HG03432 (cell line): ENCODE data around the gene HGFAC.

Experiments used
- ATAC-seq: cut with Tn5 transposase; IDR thresholded peaks from one replicate; pipeline ENCODE4 v1.9.1; 2021; ENCODE audit warnings: mild to moderate bottlenecking, moderate library complexity; ENCODE audit not compliant: unreplicated experiment

The HGFAC gene

GRCh38 chr4:3472411-3473141 lies 30.8 kb downstream of the HGFAC start:
- no peak for ATAC-seq

DNA sequence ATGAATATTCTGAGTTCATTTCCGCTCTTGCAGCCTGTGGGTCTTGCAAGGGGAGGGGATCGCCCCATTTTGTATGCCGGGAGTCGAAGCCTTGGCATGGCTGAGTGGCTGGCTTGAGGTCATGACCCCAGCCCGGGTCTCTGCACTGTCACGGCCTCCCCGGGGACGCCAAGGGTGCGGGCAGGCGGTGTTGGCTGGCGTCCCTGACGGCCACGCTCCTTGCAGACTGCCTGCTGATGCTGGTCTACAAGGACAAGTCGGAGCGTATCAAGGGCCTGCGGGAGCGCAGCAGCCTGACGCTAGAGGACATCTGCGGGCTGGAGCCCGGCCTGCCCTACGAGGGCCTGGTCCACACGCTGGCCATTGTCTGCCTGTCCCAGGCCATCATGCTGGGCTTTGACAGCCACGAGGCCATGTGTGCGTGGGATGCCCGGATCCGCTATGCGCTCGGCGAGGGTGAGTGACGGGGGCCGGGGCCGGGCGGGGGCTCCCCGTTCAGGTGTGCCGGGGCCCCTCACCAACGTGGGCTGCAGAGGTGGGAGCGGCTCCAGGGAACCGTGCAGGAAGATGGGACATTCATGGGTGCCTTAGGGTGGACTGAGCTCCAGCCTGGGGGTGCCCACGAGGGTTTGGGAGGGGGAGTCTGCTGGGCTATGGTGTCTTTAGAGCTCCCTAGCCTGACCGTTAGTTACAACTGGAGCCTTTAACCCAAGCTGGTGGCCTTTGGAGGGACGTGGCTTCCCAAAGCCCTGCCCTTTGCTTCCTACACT lies 31.6 kb downstream of the HGFAC start:
- ATAC-seq: no peak

DNA sequence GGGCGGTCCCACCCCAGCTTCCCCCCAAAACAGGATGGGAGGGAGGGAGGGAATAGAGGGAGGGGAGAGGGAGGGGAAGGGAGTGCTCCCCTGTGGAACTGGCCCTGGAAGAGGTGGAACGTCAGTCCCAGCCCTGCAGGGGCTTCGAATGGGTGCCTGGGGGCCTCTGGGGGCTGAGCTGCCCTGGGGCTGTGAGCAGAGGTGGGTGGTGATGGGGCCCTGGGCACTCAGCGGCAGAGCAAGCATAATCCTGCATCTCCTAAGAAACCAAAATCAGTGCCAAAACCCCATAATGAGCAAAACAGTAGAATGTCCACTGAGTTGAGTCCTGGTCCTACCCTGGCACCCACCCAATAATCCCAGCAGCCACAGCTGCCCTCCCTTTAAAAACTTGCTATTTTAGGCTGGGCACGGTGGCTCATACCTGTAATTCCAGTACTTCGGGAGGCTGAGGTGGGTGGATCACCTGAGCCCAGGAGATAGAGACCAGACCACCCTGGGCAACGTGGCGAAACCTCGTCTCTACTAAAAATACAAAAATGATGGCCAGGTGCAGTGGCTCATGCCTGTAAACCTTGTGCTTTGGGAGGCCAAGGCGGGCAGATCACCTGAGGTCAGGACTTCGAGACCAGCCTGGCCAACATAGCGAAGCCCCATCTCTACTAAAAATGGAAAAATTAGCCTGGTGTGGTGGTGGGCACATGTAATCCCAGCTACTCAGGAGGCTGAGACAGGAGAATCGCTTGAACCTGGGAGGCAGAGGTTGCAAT lies 32.4 kb downstream of the HGFAC start:
- no peak for ATAC-seq

- no peak for ATAC-seq
These were observed 33.4 kb downstream of the HGFAC start for GRCh38 chr4:3475041-3475712.

DNA sequence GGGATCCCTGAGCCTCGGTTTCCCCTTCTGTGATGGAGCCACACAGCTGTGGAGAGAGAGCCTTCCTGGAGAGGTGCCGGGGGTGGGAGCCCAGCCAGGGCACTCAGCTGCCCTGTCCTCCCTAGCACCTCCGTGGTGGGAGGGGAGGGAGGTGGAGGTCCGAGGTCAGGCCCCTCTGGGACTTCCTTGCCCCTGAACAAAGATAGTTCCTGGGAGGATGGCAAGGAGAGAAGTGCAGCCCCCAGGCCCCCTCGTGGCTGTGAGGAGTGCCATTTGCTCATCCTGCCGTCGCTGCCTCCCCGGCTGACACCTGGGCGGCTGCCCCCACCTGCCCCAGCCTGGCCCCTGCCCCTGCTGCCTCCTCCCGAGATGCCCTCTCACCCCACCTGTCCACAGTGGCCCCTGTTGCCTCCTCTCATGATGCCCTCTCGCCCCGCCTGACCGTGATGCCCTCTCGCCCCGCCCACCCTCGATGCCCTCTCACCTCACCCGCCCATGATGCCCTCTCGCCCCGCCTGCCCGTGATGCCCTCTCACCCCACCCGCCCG lies 34.0 kb downstream of the HGFAC start:
- no peak for ATAC-seq

DNA sequence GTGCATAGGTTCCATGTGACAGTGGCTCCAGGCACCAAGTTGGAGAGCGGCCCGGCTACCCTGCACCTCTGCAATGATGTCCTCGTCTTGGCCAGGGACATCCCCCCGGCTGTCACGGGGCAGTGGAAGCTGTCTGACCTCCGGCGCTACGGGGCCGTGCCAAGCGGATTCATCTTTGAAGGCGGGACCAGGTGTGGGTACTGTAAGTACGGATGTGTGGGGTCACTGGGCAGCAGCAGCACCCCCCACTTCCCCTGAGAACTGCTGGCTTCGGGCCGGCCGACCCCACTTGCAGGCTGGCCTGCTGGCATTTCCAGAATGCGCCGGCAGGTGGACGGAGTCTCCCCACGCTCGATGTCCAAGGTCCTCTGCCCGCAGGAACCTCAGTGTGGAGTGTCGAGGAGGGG lies 34.6 kb downstream of the HGFAC start:
- no peak for ATAC-seq

DNA sequence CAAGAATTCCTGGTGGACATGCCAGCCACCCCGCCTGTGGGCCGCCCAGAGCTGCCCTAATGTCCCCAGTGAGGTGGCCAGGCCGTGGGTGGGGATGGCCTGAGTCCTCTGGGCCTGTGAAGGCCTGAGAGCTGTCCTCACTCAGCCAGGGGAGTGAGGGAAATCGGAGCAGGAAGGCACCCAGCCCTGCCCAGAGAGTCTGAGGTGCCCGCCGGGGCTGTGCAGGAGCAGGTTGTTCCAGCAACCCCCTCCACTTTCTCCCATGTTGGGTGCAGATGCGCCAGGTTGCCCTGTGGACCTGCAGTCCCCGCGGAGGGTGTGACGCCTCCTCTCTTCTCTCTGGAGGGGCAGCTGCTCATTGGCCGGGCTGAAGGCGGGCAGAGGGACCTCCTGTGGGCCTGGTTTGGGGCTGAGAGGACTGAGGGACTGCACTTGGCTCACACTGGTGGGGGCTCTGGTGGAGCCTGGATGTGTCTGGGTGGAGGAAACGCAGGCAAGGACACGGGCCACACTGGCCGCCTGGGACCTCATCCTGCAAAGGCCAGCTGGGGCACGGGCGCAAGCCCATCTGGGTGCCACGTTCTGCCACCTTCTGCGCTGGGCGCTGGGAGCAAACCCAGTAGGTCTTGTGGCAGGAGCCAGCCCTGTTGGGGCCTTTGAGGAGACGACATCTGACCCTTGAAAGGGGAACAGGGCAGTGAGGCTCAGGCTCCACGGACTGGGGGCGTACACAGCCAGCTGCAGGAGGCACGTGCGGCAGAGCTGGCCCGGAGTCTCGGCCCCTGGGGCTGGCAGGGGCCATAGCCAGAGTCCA lies 35.4 kb downstream of the HGFAC start:
- ATAC-seq: no peak

- no peak for ATAC-seq
These were observed 36.1 kb downstream of the HGFAC start for GRCh38 chr4:3477750-3478430.

GRCh38 chr4:3478446-3479357 lies 36.9 kb downstream of the HGFAC start:
- no peak for ATAC-seq

GRCh38 chr4:3479358-3480101 lies 37.8 kb downstream of the HGFAC start:
- no peak for ATAC-seq

DNA sequence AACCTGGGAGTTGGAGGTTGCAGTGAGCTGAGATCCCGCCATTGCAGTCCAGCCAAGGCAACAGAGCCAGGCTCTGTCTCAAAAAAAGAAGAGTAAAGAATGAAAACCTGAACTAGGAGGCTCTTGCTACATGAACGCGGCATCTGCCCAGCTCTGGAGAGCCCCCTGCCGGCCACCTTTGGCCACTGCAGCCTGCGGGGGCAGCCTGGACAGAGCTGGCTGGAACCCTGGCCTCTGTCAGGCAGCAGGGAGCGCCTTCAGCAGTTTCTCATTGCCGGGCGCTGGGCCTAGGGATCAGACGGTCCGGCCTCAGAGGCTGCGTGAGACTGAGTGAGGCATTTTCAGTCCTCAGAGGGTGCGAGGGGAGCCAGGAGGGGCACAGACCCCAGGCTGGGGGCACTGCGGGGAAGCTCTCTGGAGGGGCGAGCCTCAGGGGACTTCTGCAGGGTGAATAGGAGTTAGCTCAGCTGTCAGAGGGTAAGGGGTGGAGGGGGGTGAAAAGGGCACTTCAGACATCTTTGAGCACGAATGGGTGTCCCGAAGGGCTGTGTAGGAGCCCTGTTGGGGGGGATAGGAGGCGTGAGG lies 38.9 kb downstream of the HGFAC start:
- peak; percentile 61 for ATAC-seq

DNA sequence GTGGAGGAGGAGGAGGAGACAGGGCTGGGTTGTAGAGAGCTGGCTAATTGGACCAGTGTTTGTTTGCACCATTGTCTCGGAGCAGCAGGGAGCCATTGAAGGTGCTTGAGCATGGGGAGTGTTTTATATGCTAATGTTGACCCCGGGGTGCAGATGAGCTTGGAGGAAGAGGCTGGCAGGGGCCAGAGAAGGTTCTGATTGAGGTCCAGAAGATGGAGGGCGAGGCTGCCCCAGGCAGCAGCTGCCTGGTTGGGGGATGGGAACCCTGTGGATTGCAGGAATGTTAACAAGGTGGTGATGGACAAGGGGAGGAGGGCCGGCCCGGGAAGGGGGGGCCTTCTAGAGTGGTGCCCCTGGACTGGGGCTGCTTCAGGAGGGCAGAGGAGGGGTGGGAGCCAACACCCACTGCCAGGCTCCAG lies 39.4 kb downstream of the HGFAC start:
- ATAC-seq: no peak

DNA sequence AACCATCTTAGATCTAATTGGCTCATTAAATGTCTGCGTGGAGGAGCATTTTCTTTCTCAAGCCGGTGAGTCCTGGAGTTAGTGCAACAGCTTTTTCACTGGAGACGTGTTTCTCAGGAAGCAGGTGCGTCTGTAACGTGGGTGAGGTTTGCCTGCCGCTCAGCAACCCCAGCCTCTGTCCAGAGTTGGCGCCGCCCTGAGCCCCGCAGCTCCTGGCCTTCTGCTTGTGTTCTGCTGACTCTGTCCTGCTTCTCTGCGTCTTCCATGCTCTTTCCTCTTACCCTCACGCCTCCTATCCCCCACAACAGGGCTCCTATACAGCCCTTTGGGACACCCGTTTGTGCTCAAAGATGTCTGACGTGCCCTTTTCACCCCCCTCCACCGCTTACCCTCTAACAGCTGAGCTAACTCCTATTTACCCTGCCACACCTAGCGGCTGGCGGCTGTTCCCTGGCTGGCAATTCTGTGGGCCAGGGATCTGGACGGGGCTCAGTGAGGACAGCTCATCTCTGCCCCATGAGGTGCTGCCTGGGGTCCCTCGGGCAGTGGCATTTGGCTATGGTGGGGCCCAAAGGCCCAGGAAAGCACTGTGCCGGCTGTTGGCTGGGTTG lies 40.1 kb downstream of the HGFAC start:
- no peak for ATAC-seq

DNA sequence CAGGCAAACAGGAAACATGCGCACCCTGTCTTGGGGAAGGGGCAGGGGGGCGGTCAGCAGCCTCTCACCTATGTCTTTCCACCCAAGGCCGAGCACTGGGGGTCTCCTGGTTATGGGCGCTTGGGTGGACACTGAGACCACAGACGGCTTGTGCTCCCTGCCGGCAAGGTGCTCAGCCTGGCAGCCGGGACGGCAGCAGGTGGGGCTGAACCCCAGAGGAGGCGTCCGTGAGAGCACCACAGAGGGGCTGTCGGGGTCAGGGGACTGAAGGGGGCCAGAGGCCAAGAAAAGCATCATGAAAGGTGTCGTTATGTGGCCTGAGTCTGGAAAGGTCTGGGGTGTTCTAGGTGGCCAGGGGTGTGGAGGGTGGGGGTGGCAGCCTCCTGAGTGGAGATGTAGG lies 40.9 kb downstream of the HGFAC start:
- ATAC-seq: no peak

DNA sequence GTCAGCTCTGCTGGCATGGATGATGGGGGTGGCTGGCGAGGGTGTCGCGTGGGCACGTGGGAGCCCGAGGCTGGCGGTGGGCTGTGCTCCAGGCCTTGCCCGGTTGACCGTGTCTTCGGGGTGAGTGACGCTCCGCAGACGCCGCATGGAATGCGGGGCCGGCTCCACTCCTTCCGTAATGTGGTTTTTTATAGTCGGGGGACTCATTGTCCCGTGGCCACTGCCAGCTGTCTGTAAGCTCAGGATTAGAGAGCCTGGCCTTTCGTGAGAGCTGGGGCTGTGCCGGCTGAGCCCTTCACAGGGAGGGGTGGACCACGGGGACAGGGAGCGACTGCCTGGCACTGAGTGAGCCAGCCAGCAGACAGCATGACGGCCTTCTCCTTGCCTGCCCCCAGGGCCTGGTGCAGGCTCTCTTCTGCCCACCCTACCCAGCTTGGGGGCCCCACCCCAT lies 41.7 kb downstream of the HGFAC start:
- no peak for ATAC-seq

GRCh38 chr4:3484057-3484973 lies 42.5 kb downstream of the HGFAC start:
- no peak for ATAC-seq
